SK-N-SH (cell line): ENCODE measurements around the gene ENTPD8. TPM values are rescaled to one million over a fixed set of nuclear protein-coding genes. Genes with fewer than 3 reads are reported as not detected.

Source experiments
- CTCF ChIA-PET: fragments of 300-600, 350-600 bp; formaldehyde crosslinking; extraction: SDS; loops from one replicate; lab custom pipeline; 2021; lab: Yijun Ruan, JAX
- POLR2A ChIA-PET: fragments of 350-600 bp; sonication (Branson Sonifier 250); formaldehyde crosslinking; extraction: SDS; loops from one replicate; lab custom pipeline; 2020; ENCODE audit warnings: antibody characterized with exemption, inconsistent platforms; lab: Yijun Ruan, JAX
- DNase-seq: peaks from one replicate; pipeline ENCODE4 v3.0.0; 2012
- H2AFZ ChIP-seq: fragments of 200-600 bp; sonication (generic); 2 replicates; pipeline ENCODE4 v1.8.1; 2016; ENCODE audit warnings: antibody characterized with exemption, mild to moderate bottlenecking, low read depth
- H3F3A ChIP-seq: fragments of 200-600 bp; sonication (generic); replicated peaks from 2 replicates; pipeline ENCODE3; 2016; ENCODE audit warnings: antibody characterized with exemption, mild to moderate bottlenecking; ENCODE audit not compliant: insufficient read depth
- H3K27ac ChIP-seq, 2 experiments: fragments of 200-500 bp in 1 of 2; fragments of 200-600 bp in 1 of 2; sonication (Bioruptor generic) in 1 of 2; sonication (generic), shearing (Covaris generic) in 1 of 2; 2 replicates each; pipeline versions ENCODE4 v1.5.1 to v1.6.1; 2014 to 2016; ENCODE audit warnings: low read depth in 2 of 2, inconsistent platforms in 1 of 2, low read length in 1 of 2, mild to moderate bottlenecking in 1 of 2, mixed read lengths in 1 of 2
- H3K27me3 ChIP-seq: fragments of 200-600 bp; sonication (generic), shearing (Covaris generic); 2 replicates; pipeline ENCODE4 v1.6.1; 2016; ENCODE audit warnings: mixed run types; ENCODE audit not compliant: insufficient read depth
- H3K36me3 ChIP-seq, 2 experiments: fragments of 200-500 bp in 1 of 2; fragments of 200-600 bp in 1 of 2; sonication (Bioruptor generic) in 1 of 2; sonication (generic) in 1 of 2; replicated peaks in 1 of 2; 2 replicates each; pipeline versions ENCODE3 to v1.5.1; 2014 to 2016; ENCODE audit warnings: low read length in 1 of 2, mild to moderate bottlenecking in 1 of 2; ENCODE audit not compliant: insufficient read depth in 2 of 2, control insufficient read depth in 1 of 2
- H3K4me1 ChIP-seq, 2 experiments: fragments of 200-500 bp in 1 of 2; fragments of 200-600 bp in 1 of 2; sonication (Bioruptor generic) in 1 of 2; sonication (generic), shearing (Covaris generic) in 1 of 2; 2 replicates each; pipeline versions ENCODE4 v1.5.1 to v1.6.1; 2014 to 2016; ENCODE audit warnings: low read depth in 1 of 2, low read length in 1 of 2, mixed run types in 1 of 2; ENCODE audit not compliant: insufficient read depth in 2 of 2, control insufficient read depth in 1 of 2
- H3K4me2 ChIP-seq: fragments of 200-600 bp; sonication (generic), shearing (Covaris generic); 2 replicates; pipeline ENCODE4 v1.6.1; 2017; ENCODE audit warnings: mixed run types
- H3K4me3 ChIP-seq, 2 experiments: fragments of 200-500 bp in 1 of 2; fragments of 200-600 bp in 1 of 2; sonication (Bioruptor generic) in 1 of 2; sonication (generic), shearing (Covaris generic) in 1 of 2; 2 replicates each; pipeline versions ENCODE4 v1.5.1 to v1.8.1; 2014 to 2016; ENCODE audit warnings: low read depth in 2 of 2, inconsistent platforms in 1 of 2, low read length in 1 of 2, mild to moderate bottlenecking in 1 of 2, mixed read lengths in 1 of 2, moderate library complexity in 1 of 2
- H3K79me2 ChIP-seq: fragments of 200-600 bp; sonication (generic); 2 replicates; pipeline ENCODE4 v1.8.1; 2017; ENCODE audit warnings: mild to moderate bottlenecking; ENCODE audit not compliant: insufficient read depth
- H3K9ac ChIP-seq: fragments of 200-600 bp; sonication (generic); 2 replicates; pipeline ENCODE4 v1.6.1; 2017; ENCODE audit warnings: mixed run types
- H3K9me2 ChIP-seq: fragments of 200-600 bp; sonication (generic); 2 replicates; pipeline ENCODE4 v1.6.1; 2017; ENCODE audit warnings: mixed run types
- H3K9me3 ChIP-seq: fragments of 200-600 bp; sonication (generic); 2 replicates; pipeline ENCODE4 v1.6.1; 2017; ENCODE audit warnings: mixed run types, mild to moderate bottlenecking, moderate library complexity
- H4K20me1 ChIP-seq: fragments of 200-600 bp; sonication (generic); 2 replicates; pipeline ENCODE4 v1.6.1; 2017; ENCODE audit warnings: mild to moderate bottlenecking, mixed run types; ENCODE audit not compliant: insufficient read depth
- CTCF ChIP-seq: fragments of 200-600 bp; sonication (generic); IDR thresholded peaks from 2 replicates; pipeline ENCODE4 v1.6.1; 2017; ENCODE audit warnings: antibody characterized with exemption, mild to moderate bottlenecking, moderate library complexity
- EZH2phosphoT487 ChIP-seq: fragments of 200-600 bp; sonication (generic); IDR thresholded peaks from 2 replicates; pipeline ENCODE4 v1.6.1; 2017; ENCODE audit warnings: low read depth, mixed run types, mild to moderate bottlenecking, antibody characterized with exemption, moderate library complexity, borderline replicate concordance
- FOXM1 ChIP-seq: IDR thresholded peaks from 2 replicates; pipeline ENCODE4 v1.4.0; 2012; ENCODE audit warnings: low read depth, mild to moderate bottlenecking
- GABPA ChIP-seq: IDR thresholded peaks from 2 replicates; pipeline ENCODE4 v1.4.0; 2012; ENCODE audit warnings: low read depth, mild to moderate bottlenecking
- JUND ChIP-seq: IDR thresholded peaks from 2 replicates; pipeline ENCODE4 v1.4.0; 2012
- MAX ChIP-seq: IDR thresholded peaks from 2 replicates; pipeline ENCODE4 v1.4.0; 2012; ENCODE audit warnings: low read depth
- NFIC ChIP-seq: IDR thresholded peaks from 2 replicates; pipeline ENCODE4 v1.4.0; 2012; ENCODE audit warnings: borderline replicate concordance
- PBX3 ChIP-seq: IDR thresholded peaks from 2 replicates; pipeline ENCODE4; 2012
- POLR2AphosphoS5 ChIP-seq: IDR thresholded peaks from 2 replicates; pipeline ENCODE4 v1.6.1; 2012; ENCODE audit warnings: low read depth, low read length
- RXRA ChIP-seq: IDR thresholded peaks from 2 replicates; pipeline ENCODE4 v1.4.0; 2012; ENCODE audit warnings: low read depth, mild to moderate bottlenecking, borderline replicate concordance
- TAF1 ChIP-seq: IDR thresholded peaks from 2 replicates; pipeline ENCODE4 v1.6.1; 2012; ENCODE audit warnings: low read depth, mild to moderate bottlenecking, low read length, moderate library complexity, borderline replicate concordance
- WGBS: methylation state at CpG from one replicate; pipeline ENCODE4 v1.1.6; 2017; ENCODE audit warnings: low lambda C conversion rate; 5-methylcytosine and 5-hydroxymethylcytosine counted together
- polyA plus RNA-seq, 3 experiments: library from polyadenylated mRNA; depleted of rRNA; stranded (reverse); fragments of >200 nt; gene quantifications; 2 replicates each; pipeline ENCODE4 v1.2.3, GENCODE V29; 2012

The ENTPD8 gene
- polyA plus RNA-seq, 1 of the 3 experiments (the other 2 are of a cell fraction): 0.30 TPM

GRCh38 chr9:137457406-137458193 is 16.4 kb upstream of the ENTPD8 start:
- no peak overlapping the region for H2AFZ ChIP-seq
- peaks cover 16% of the 10 kb centered on the region for H4K20me1 ChIP-seq
- peak; percentile 24 for DNase-seq
- H3K4me1 ChIP-seq: peaks cover 18 to 51% of the 10 kb centered on the region in 2 experiments
- H3K4me3 ChIP-seq: peak overlapping the region; percentile 74 to 82
- no peaks in the 10 kb centered on the region for H3K27me3 ChIP-seq
- peak overlapping the region; percentile 81; the same call in 1 of the 2 replicates for H3K9ac ChIP-seq
- POLR2A ChIA-PET: no interaction called here
- H3F3A ChIP-seq: no peaks in the 10 kb centered on the region
- 60% methylated on average over 11 of the region's 44 CpGs for WGBS
- TF ChIP-seq CTCF (no peak), PBX3 (no peak)
- no peaks in the 10 kb centered on the region for H3K9me3 ChIP-seq
- H3K9me2 ChIP-seq: no peaks in the 10 kb centered on the region
- peaks cover 10% of the 10 kb centered on the region; the same call in 1 of the 2 replicates for H3K79me2 ChIP-seq
- H3K27ac ChIP-seq: peak overlapping the region in 1 of 2 experiments; percentile 79; a peak in 1 of 4 replicates
- H3K36me3 ChIP-seq: peaks cover 0 to 28% of the 10 kb centered on the region in 2 experiments
- CTCF ChIA-PET: interaction anchor here (1.8 to 5.7 kb wide), 3 partner anchors 13 to 171 kb away, joined by 6 to 53 read pairs (median 12); partner anchors contain the start of genes ENTPD8, EXD3 and NOXA1
- peak overlapping the region; percentile 98 for H3K4me2 ChIP-seq

GRCh38 chr9:137456864-137457405 is 15.8 kb upstream of the ENTPD8 start:
- Histone ChIP-seq H3K9me2 (no peaks in the 10 kb centered on the region), H3K36me3 (peaks cover 0 to 34% of the 10 kb centered on the region in 2 experiments), H3K4me1 (peaks cover 18 to 51% of the 10 kb centered on the region in 2 experiments), H3K9me3 (no peaks in the 10 kb centered on the region), H3K27me3 (no peaks in the 10 kb centered on the region), H3K79me2 (peaks cover 10% of the 10 kb centered on the region; the same call in 1 of the 2 replicates), H2AFZ (no peak overlapping the region), H3K4me3 (no peak overlapping the region), H4K20me1 (peaks cover 16% of the 10 kb centered on the region)
- CTCF ChIA-PET: interaction anchor here (1.8 to 5.7 kb wide), 3 partner anchors 12 to 170 kb away, joined by 6 to 53 read pairs (median 12); partner anchors contain the start of genes ENTPD8, EXD3 and NOXA1
- DNase-seq: no peak
- TF ChIP-seq FOXM1 (no peak), EZH2phosphoT487 (no peak), JUND (no peak), POLR2AphosphoS5 (no peak), NFIC (no peak), RXRA (no peak), MAX (no peak), TAF1 (no peak), GABPA (no peak)
- TF ChIP-seq, all 33 proteins: peak for 0
- 98% methylated on average over 6 of the region's 10 CpGs for WGBS
- POLR2A ChIA-PET: no interaction called here
- H3K4me2 ChIP-seq: peak overlapping the region; percentile 98; the same call in 1 of the 2 replicates
- no peaks in the 10 kb centered on the region for H3F3A ChIP-seq
- no peak overlapping the region for H3K9ac ChIP-seq
- H3K27ac ChIP-seq: peak overlapping the region in 1 of 2 experiments; percentile 39; a peak in 1 of 4 replicates
